ENCODE measurements around the gene CLPSL2.

DNA sequence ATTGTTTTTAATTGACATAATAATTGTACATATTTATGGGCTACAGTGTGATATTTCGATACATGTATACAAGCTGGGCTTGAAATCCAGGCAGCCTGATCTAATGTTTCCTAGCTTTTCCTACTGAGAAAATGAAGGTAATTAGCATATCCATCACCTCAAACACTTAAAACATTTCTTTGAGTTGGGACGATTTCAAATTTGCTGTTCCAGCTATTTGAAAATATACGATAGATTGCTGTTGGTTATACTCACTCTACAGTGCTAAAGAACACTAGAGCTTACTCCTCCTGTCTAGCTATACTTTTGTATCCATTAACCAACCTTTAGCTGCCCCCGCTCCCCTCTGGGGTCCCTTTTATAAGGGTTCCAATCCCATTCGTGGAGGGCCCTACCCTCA lies 33.4 kb downstream of the CLPSL2 start:
- no peak for TF ChIP-seq ELF4 (CRISPR knock-in tag; IDR thresholded peaks at IDR 0.05; ENCODE audit: low read depth)
- TF ChIP-seq, protein P1, sequence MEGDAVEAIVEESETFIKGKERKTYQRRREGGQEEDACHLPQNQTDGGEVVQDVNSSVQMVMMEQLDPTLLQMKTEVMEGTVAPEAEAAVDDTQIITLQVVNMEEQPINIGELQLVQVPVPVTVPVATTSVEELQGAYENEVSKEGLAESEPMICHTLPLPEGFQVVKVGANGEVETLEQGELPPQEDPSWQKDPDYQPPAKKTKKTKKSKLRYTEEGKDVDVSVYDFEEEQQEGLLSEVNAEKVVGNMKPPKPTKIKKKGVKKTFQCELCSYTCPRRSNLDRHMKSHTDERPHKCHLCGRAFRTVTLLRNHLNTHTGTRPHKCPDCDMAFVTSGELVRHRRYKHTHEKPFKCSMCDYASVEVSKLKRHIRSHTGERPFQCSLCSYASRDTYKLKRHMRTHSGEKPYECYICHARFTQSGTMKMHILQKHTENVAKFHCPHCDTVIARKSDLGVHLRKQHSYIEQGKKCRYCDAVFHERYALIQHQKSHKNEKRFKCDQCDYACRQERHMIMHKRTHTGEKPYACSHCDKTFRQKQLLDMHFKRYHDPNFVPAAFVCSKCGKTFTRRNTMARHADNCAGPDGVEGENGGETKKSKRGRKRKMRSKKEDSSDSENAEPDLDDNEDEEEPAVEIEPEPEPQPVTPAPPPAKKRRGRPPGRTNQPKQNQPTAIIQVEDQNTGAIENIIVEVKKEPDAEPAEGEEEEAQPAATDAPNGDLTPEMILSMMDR (IDR thresholded peaks at IDR 0.05), result no peak
